GM12878 (cell line): ENCODE measurements around the gene LCOR. TPM values are rescaled to one million over a fixed set of nuclear protein-coding genes. Genes with fewer than 3 reads are reported as not detected.

Experiments used
- CREB1 ChIP-seq: IDR thresholded peaks from 2 replicates; pipeline ENCODE4 v1.6.1; 2012; ENCODE audit warnings: low read depth, mild to moderate bottlenecking, inconsistent platforms
- KAT2A ChIP-seq: conservative IDR thresholded peaks from 2 replicates; pipeline ENCODE4 v1.6.1; 2011; ENCODE audit warnings: low read depth, low read length; ENCODE audit not compliant: control insufficient read depth
- NFYB ChIP-seq: IDR thresholded peaks from 2 replicates; pipeline ENCODE4 v1.6.1; 2011; ENCODE audit warnings: low read depth, mild to moderate bottlenecking, low read length, improper control_type of control experiment, moderate library complexity; ENCODE audit not compliant: insufficient read depth
- POLR2A ChIP-seq: IDR thresholded peaks from 2 replicates; pipeline ENCODE4 v1.6.1; 2011; ENCODE audit warnings: low read depth, mild to moderate bottlenecking, low read length
- RUNX3 ChIP-seq: IDR thresholded peaks from 2 replicates; pipeline ENCODE4 v1.6.1; 2012; ENCODE audit warnings: low read length, inconsistent platforms
- TCF3 ChIP-seq: IDR thresholded peaks from 2 replicates; pipeline ENCODE4 v1.6.1; 2012; ENCODE audit warnings: low read depth, mild to moderate bottlenecking, low read length, borderline replicate concordance; ENCODE audit not compliant: insufficient read depth
- polyA plus RNA-seq, 11 experiments: library from polyadenylated mRNA; depleted of rRNA in 4 of 11; unstranded in 6 of 11; stranded (reverse) in 5 of 11; fragments of >200 nt; fragmentation: Nextera tagmentation in 4 of 11; fragmentation: Illumina TruSeq in 1 of 11; extraction: Ambion mirVana in 4 of 11; extraction: Trizol in 1 of 11; gene quantifications; 1 replicate in 1 of 11; 2 replicates in 10 of 11; pipeline versions ENCODE4 v1.2.1 to v1.2.3, GENCODE V29; 2011 to 2016; ENCODE audit warnings: inconsistent platforms in 2 of 11, missing spikeins in 2 of 11, low read depth in 1 of 11
- total RNA-seq, 4 experiments: library from RNA; depleted of rRNA in 3 of 4; stranded (reverse); fragments of >200 nt in 3 of 4; fragmentation: Illumina TruSeq in 1 of 4; extraction: Trizol in 1 of 4; gene quantifications; 2 replicates each; pipeline versions ENCODE4 v1.2.1 to v1.2.3, GENCODE V29; 2013 to 2021
- TF ChIP-seq, protein P1 (sequence below): fragments of 450-650 bp; IDR thresholded peaks from 2 replicates; pipeline ENCODE4 v1.6.1; 2018; ENCODE audit warnings: borderline replicate concordance, mild to moderate bottlenecking; ENCODE audit not compliant: partially characterized antibody
- TF ChIP-seq, protein P2 (sequence below): IDR thresholded peaks from 2 replicates; pipeline ENCODE4 v1.6.1; 2012; ENCODE audit warnings: mild to moderate bottlenecking, low read depth, low read length
- TF ChIP-seq, protein P3 (sequence below): IDR thresholded peaks from 2 replicates; pipeline ENCODE4 v1.6.1; 2011; ENCODE audit warnings: borderline replicate concordance, low read depth, mild to moderate bottlenecking, moderate library complexity, low read length; ENCODE audit not compliant: insufficient read depth, poor library complexity, severe bottlenecking
- TF ChIP-seq, protein P4 (sequence below): fragments of 450-650 bp; formaldehyde crosslinking; IDR thresholded peaks from 2 replicates; pipeline ENCODE4 v1.5.0; 2022; ENCODE audit warnings: mild to moderate bottlenecking, missing genetic modification characterization

LCOR gene
- total and polyA plus RNA-seq, 10 of the 15 experiments (the other 5 are each of a cell fraction or from before 2014, with no cell fraction given), result 1.6 to 22.0 (median 13.2) TPM

DNA sequence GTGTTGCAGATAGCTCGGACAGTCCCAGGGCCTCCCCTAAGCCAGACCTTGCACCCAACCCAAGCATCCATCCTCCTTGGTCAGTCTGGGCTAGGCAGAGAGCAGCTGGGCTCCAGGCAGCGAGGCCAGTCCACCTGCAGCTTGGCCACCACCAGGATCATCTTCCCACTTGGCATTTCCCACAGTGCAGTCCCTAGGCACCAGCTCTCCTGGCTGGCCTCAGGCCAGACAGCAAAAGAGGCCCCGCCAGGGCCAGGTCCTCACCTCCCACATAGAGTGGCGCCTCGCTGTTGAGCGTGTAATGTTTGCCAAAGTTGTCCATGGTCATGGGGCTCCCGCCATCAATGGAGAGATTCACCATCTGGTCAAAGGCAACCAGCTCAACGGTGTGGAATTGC, 171.7 kb downstream of the LCOR start (continued):
- TF ChIP-seq, protein P1, sequence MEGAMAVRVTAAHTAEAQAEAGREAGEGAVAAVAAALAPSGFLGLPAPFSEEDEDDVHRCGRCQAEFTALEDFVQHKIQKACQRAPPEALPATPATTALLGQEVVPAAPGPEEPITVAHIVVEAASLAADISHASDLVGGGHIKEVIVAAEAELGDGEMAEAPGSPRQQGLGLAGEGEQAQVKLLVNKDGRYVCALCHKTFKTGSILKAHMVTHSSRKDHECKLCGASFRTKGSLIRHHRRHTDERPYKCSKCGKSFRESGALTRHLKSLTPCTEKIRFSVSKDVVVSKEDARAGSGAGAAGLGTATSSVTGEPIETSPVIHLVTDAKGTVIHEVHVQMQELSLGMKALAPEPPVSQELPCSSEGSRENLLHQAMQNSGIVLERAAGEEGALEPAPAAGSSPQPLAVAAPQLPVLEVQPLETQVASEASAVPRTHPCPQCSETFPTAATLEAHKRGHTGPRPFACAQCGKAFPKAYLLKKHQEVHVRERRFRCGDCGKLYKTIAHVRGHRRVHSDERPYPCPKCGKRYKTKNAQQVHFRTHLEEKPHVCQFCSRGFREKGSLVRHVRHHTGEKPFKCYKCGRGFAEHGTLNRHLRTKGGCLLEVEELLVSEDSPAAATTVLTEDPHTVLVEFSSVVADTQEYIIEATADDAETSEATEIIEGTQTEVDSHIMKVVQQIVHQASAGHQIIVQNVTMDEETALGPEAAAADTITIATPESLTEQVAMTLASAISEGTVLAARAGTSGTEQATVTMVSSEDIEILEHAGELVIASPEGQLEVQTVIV, result no peak
- TF ChIP-seq TCF3 (no peak), CREB1 (no peak), NFYB (no peak), RUNX3 (no peak), KAT2A (no peak), POLR2A (no peak)
- TF ChIP-seq, protein P2, sequence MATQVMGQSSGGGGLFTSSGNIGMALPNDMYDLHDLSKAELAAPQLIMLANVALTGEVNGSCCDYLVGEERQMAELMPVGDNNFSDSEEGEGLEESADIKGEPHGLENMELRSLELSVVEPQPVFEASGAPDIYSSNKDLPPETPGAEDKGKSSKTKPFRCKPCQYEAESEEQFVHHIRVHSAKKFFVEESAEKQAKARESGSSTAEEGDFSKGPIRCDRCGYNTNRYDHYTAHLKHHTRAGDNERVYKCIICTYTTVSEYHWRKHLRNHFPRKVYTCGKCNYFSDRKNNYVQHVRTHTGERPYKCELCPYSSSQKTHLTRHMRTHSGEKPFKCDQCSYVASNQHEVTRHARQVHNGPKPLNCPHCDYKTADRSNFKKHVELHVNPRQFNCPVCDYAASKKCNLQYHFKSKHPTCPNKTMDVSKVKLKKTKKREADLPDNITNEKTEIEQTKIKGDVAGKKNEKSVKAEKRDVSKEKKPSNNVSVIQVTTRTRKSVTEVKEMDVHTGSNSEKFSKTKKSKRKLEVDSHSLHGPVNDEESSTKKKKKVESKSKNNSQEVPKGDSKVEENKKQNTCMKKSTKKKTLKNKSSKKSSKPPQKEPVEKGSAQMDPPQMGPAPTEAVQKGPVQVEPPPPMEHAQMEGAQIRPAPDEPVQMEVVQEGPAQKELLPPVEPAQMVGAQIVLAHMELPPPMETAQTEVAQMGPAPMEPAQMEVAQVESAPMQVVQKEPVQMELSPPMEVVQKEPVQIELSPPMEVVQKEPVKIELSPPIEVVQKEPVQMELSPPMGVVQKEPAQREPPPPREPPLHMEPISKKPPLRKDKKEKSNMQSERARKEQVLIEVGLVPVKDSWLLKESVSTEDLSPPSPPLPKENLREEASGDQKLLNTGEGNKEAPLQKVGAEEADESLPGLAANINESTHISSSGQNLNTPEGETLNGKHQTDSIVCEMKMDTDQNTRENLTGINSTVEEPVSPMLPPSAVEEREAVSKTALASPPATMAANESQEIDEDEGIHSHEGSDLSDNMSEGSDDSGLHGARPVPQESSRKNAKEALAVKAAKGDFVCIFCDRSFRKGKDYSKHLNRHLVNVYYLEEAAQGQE, result no peak
- TF ChIP-seq, protein P3, sequence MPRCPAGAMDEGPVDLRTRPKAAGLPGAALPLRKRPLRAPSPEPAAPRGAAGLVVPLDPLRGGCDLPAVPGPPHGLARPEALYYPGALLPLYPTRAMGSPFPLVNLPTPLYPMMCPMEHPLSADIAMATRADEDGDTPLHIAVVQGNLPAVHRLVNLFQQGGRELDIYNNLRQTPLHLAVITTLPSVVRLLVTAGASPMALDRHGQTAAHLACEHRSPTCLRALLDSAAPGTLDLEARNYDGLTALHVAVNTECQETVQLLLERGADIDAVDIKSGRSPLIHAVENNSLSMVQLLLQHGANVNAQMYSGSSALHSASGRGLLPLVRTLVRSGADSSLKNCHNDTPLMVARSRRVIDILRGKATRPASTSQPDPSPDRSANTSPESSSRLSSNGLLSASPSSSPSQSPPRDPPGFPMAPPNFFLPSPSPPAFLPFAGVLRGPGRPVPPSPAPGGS, result no peak
- TF ChIP-seq, protein P4, sequence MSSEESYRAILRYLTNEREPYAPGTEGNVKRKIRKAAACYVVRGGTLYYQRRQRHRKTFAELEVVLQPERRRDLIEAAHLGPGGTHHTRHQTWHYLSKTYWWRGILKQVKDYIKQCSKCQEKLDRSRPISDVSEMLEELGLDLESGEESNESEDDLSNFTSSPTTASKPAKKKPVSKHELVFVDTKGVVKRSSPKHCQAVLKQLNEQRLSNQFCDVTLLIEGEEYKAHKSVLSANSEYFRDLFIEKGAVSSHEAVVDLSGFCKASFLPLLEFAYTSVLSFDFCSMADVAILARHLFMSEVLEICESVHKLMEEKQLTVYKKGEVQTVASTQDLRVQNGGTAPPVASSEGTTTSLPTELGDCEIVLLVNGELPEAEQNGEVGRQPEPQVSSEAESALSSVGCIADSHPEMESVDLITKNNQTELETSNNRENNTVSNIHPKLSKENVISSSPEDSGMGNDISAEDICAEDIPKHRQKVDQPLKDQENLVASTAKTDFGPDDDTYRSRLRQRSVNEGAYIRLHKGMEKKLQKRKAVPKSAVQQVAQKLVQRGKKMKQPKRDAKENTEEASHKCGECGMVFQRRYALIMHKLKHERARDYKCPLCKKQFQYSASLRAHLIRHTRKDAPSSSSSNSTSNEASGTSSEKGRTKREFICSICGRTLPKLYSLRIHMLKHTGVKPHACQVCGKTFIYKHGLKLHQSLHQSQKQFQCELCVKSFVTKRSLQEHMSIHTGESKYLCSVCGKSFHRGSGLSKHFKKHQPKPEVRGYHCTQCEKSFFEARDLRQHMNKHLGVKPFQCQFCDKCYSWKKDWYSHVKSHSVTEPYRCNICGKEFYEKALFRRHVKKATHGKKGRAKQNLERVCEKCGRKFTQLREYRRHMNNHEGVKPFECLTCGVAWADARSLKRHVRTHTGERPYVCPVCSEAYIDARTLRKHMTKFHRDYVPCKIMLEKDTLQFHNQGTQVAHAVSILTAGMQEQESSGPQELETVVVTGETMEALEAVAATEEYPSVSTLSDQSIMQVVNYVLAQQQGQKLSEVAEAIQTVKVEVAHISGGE (CRISPR knock-in tag), result no peak
